Kidney (tissue), 14 donors: ENCODE results near the gene CARS1. TPM values are rescaled to one million over a fixed set of nuclear protein-coding genes. Genes with fewer than 3 reads are reported as not detected.

Source experiments
- DNase-seq, 5 donors: peaks; one replicate each; pipeline ENCODE4 v3.0.0-alpha.2; 2013 to 2020
- FAIRE-seq: peaks from 2 replicates; lab custom pipeline; 2012; peaks lifted over from hg19 to GRCh38; lab: Jason Lieb, UNC
- H3K27ac ChIP-seq, 2 donors: one replicate each; pipeline ENCODE4 v1.7.0; 2013; ENCODE audit warnings: low read depth in 2 of 2, low read length in 2 of 2, inconsistent platforms in 1 of 2
- H3K27me3 ChIP-seq: one replicate; pipeline ENCODE4 v1.7.1; 2013; ENCODE audit warnings: low read length, inconsistent platforms; ENCODE audit not compliant: control insufficient read depth, insufficient read depth
- H3K36me3 ChIP-seq, 3 donors: one replicate each; pipeline versions ENCODE4 v1.7.0 to v1.7.1; 2013; ENCODE audit warnings: low read length in 3 of 3, control low read depth in 1 of 3, inconsistent platforms in 1 of 3; ENCODE audit not compliant: insufficient read depth in 3 of 3, control insufficient read depth in 2 of 3
- H3K4me1 ChIP-seq, 3 donors: one replicate each; pipeline versions ENCODE4 v1.7.0 to v1.7.1; 2013; ENCODE audit warnings: low read length in 3 of 3, inconsistent platforms in 1 of 3, low read depth in 1 of 3; ENCODE audit not compliant: control insufficient read depth in 2 of 3, insufficient read depth in 2 of 3
- H3K4me3 ChIP-seq, 3 donors: one replicate each; pipeline versions ENCODE4 v1.7.0 to v1.8.1; 2013; ENCODE audit warnings: low read length in 3 of 3, control low read depth in 1 of 3, inconsistent platforms in 1 of 3
- H3K9ac ChIP-seq, 3 donors: one replicate each; pipeline versions ENCODE4 v1.7.0 to v1.7.1; 2013; ENCODE audit warnings: low read length in 3 of 3, control low read depth in 1 of 3, inconsistent platforms in 1 of 3
- H3K9me3 ChIP-seq, 3 donors: one replicate each; pipeline versions ENCODE4 v1.7.0 to v1.7.1; 2013; ENCODE audit warnings: low read length in 3 of 3, control low read depth in 1 of 3, inconsistent platforms in 1 of 3; ENCODE audit not compliant: control insufficient read depth in 2 of 3, insufficient read depth in 1 of 3
- CTCF ChIP-seq: IDR thresholded peaks from 3 replicates; pipeline ENCODE4 v1.5.1; 2012; ENCODE audit warnings: mild to moderate bottlenecking, moderate library complexity, borderline replicate concordance; ENCODE audit not compliant: insufficient read depth; ENCODE audit errors: extremely low read depth
- intact Hi-C: fragments of 100-400 bp; cut with DNase I; formaldehyde crosslinking; loops from one replicate; pipeline ENCODE4 v1.11.1; 2022
- polyA plus RNA-seq: library from polyadenylated mRNA; stranded (reverse); fragments of 350-450 nt; fragmentation: Illumina TruSeq; extraction: RNeasy Lipid Tissue Mini Kit (QIAGEN cat#74804); gene quantifications from one replicate; pipeline ENCODE4 v1.2.3, GENCODE V29; 2014; ENCODE audit warnings: low read depth, low replicate concordance; ENCODE audit not compliant: insufficient read depth
- total RNA-seq: library from RNA; stranded (reverse); fragmentation: NEBNext Ultra II Directional; extraction: Animal tissue kit (Norgen Biotek cat#: 25700); gene quantifications from one replicate; pipeline ENCODE4 v1.2.1, GENCODE V29; 2021
- donor health status: control.
- donor health status: control.
- donor health status: control.
- donor health status: control.
- donor health status: control.
- donor health status: DM: yes; HTN: yes; CAD: no.
- donor health status: Normal renal cell carcinoma (clear cell type).

The CARS1 gene
- total and polyA plus RNA-seq, 2 donors from 2014 or later, result 26.5 to 49.5 TPM

GRCh38 chr11:3060436-3061025 is 3.3 kb upstream of the CARS1 start:
- TF ChIP-seq CTCF, result no peak
- intact Hi-C loops, result no loop called here
- peak in 1 of 5 donors; percentile 54 for DNase-seq
- peaks cover 0 to 6% (median 5%) of the 10 kb centered on the region in 3 donors for H3K4me1 ChIP-seq
- H3K27me3 ChIP-seq, result no peaks in the 10 kb centered on the region
- no peaks in the 10 kb centered on the region for H3K36me3 ChIP-seq
- no peak overlapping the region for H3K27ac ChIP-seq
- no peaks in the 10 kb centered on the region for H3K9me3 ChIP-seq
- H3K9ac ChIP-seq, result no peak overlapping the region
- no peak overlapping the region for H3K4me3 ChIP-seq
- FAIRE-seq, result no peak

- DNase-seq, result peak in 1 of 5 donors; percentile 59
- intact Hi-C loops, result no loop called here
- no peak overlapping the region for H3K4me3 ChIP-seq
- H3K36me3 ChIP-seq, result no peaks in the 10 kb centered on the region
- no peak overlapping the region for H3K9ac ChIP-seq
- H3K9me3 ChIP-seq, result no peaks in the 10 kb centered on the region
- H3K27me3 ChIP-seq, result no peaks in the 10 kb centered on the region
- H3K4me1 ChIP-seq, result peaks cover 0 to 6% (median 5%) of the 10 kb centered on the region in 3 donors
- no peak for TF ChIP-seq CTCF
- FAIRE-seq, result no peak
- no peak overlapping the region for H3K27ac ChIP-seq
These were observed 1.8 kb upstream of the CARS1 start for GRCh38 chr11:3058753-3059664.

- TF ChIP-seq CTCF, result no peak
- peak overlapping the region; percentile 18 to 44 (median 24) for H3K9ac ChIP-seq
- intact Hi-C loops, result no loop called here
- DNase-seq (peak in 1 of 5 donors; percentile 76), FAIRE-seq (no peak)
- no peaks in the 10 kb centered on the region for H3K9me3 ChIP-seq
- H3K36me3 ChIP-seq, result no peaks in the 10 kb centered on the region
- H3K27ac ChIP-seq, result peak overlapping the region in 1 of 2 donors; percentile 54
- no peaks in the 10 kb centered on the region for H3K27me3 ChIP-seq
- peaks cover 0 to 6% (median 5%) of the 10 kb centered on the region in 3 donors for H3K4me1 ChIP-seq
- H3K4me3 ChIP-seq, result peak overlapping the region; percentile 70 to 90 (median 75)
These were observed 741 bp downstream of the CARS1 start for GRCh38 chr11:3056296-3057068.
